Measurements from ENCODE around the gene TAX1BP1. TPM values are rescaled to one million over a fixed set of nuclear protein-coding genes. Genes with fewer than 3 reads are reported as not detected.

TAX1BP1 gene
- total and polyA plus RNA-seq, 4 donors, result 35.7 to 57.1 (median 52.9) TPM

GRCh38 chr7:27735831-27736230, 4.1 kb upstream of the TAX1BP1 start:
- Histone ChIP-seq H3K9me3 (ENCODE audit: control insufficient read depth in 4 of 4, low read length in 3 of 4) (no peaks in the 10 kb centered on the region), H3K4me3 (ENCODE audit: low read depth in 1 of 3, low read length in 3 of 3) (no peak overlapping the region), H3K9ac (ENCODE audit: low read depth in 1 of 2, low read length in 2 of 2) (no peak overlapping the region), H3K4me1 (ENCODE audit: control insufficient read depth in 4 of 4, insufficient read depth in 4 of 4, low read length in 3 of 4) (peaks cover 0 to 30% (median 19%) of the 10 kb centered on the region in 4 donors), H3K27me3 (ENCODE audit: control insufficient read depth in 4 of 4, insufficient read depth in 4 of 4, low read length in 3 of 4) (no peaks in the 10 kb centered on the region), H3K27ac (ENCODE audit: low read depth in 1 of 2, low read length in 2 of 2) (peak overlapping the region in 1 of 2 donors; percentile 7), H3K36me3 (ENCODE audit: control insufficient read depth in 4 of 4, insufficient read depth in 3 of 4, low read depth in 1 of 4, low read length in 3 of 4) (no peaks in the 10 kb centered on the region)
- 76% methylated on average over 2 of the region's 2 CpGs for WGBS
- TF ChIP-seq TAF1 (conservative IDR thresholded peaks at IDR 0.05) (no peak), JUND (IDR thresholded peaks at IDR 0.05) (no peak), FOXA2 (IDR thresholded peaks at IDR 0.05) (no peak), SP1 (IDR thresholded peaks at IDR 0.05) (no peak), HNF4G (IDR thresholded peaks at IDR 0.05) (no peak), GABPA (IDR thresholded peaks at IDR 0.05 in 1 of 2, conservative IDR thresholded peaks at IDR 0.05 in 1 of 2) (no peak), RXRA (IDR thresholded peaks at IDR 0.05) (no peak), ATF3 (IDR thresholded peaks at IDR 0.05) (no peak), MAX (IDR thresholded peaks at IDR 0.05) (no peak), HNF4A (conservative IDR thresholded peaks at IDR 0.05) (no peak)
- TF ChIP-seq, protein P1, sequence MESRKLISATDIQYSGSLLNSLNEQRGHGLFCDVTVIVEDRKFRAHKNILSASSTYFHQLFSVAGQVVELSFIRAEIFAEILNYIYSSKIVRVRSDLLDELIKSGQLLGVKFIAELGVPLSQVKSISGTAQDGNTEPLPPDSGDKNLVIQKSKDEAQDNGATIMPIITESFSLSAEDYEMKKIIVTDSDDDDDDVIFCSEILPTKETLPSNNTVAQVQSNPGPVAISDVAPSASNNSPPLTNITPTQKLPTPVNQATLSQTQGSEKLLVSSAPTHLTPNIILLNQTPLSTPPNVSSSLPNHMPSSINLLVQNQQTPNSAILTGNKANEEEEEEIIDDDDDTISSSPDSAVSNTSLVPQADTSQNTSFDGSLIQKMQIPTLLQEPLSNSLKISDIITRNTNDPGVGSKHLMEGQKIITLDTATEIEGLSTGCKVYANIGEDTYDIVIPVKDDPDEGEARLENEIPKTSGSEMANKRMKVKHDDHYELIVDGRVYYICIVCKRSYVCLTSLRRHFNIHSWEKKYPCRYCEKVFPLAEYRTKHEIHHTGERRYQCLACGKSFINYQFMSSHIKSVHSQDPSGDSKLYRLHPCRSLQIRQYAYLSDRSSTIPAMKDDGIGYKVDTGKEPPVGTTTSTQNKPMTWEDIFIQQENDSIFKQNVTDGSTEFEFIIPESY (IDR thresholded peaks at IDR 0.05), result no peak
- TF ChIP-seq, protein P2, sequence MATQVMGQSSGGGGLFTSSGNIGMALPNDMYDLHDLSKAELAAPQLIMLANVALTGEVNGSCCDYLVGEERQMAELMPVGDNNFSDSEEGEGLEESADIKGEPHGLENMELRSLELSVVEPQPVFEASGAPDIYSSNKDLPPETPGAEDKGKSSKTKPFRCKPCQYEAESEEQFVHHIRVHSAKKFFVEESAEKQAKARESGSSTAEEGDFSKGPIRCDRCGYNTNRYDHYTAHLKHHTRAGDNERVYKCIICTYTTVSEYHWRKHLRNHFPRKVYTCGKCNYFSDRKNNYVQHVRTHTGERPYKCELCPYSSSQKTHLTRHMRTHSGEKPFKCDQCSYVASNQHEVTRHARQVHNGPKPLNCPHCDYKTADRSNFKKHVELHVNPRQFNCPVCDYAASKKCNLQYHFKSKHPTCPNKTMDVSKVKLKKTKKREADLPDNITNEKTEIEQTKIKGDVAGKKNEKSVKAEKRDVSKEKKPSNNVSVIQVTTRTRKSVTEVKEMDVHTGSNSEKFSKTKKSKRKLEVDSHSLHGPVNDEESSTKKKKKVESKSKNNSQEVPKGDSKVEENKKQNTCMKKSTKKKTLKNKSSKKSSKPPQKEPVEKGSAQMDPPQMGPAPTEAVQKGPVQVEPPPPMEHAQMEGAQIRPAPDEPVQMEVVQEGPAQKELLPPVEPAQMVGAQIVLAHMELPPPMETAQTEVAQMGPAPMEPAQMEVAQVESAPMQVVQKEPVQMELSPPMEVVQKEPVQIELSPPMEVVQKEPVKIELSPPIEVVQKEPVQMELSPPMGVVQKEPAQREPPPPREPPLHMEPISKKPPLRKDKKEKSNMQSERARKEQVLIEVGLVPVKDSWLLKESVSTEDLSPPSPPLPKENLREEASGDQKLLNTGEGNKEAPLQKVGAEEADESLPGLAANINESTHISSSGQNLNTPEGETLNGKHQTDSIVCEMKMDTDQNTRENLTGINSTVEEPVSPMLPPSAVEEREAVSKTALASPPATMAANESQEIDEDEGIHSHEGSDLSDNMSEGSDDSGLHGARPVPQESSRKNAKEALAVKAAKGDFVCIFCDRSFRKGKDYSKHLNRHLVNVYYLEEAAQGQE (IDR thresholded peaks at IDR 0.05), result no peak
- TF ChIP-seq, protein P3, sequence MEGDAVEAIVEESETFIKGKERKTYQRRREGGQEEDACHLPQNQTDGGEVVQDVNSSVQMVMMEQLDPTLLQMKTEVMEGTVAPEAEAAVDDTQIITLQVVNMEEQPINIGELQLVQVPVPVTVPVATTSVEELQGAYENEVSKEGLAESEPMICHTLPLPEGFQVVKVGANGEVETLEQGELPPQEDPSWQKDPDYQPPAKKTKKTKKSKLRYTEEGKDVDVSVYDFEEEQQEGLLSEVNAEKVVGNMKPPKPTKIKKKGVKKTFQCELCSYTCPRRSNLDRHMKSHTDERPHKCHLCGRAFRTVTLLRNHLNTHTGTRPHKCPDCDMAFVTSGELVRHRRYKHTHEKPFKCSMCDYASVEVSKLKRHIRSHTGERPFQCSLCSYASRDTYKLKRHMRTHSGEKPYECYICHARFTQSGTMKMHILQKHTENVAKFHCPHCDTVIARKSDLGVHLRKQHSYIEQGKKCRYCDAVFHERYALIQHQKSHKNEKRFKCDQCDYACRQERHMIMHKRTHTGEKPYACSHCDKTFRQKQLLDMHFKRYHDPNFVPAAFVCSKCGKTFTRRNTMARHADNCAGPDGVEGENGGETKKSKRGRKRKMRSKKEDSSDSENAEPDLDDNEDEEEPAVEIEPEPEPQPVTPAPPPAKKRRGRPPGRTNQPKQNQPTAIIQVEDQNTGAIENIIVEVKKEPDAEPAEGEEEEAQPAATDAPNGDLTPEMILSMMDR (IDR thresholded peaks at IDR 0.05; ENCODE audit: low read depth, low read length, missing input control), result no peak
- DNase-seq (ENCODE audit: low spot score), result no peak

- no peak overlapping the region for H3K27ac ChIP-seq (ENCODE audit: low read depth in 1 of 2, low read length in 2 of 2)
- no peaks in the 10 kb centered on the region for H3K9me3 ChIP-seq (ENCODE audit: control insufficient read depth in 4 of 4, low read length in 3 of 4)
- H3K27me3 ChIP-seq (ENCODE audit: control insufficient read depth in 4 of 4, insufficient read depth in 4 of 4, low read length in 3 of 4), result no peaks in the 10 kb centered on the region
- H3K9ac ChIP-seq (ENCODE audit: low read depth in 1 of 2, low read length in 2 of 2), result no peak overlapping the region
- WGBS, result 93% methylated on average over 2 of the region's 2 CpGs
- H3K4me1 ChIP-seq (ENCODE audit: control insufficient read depth in 4 of 4, insufficient read depth in 4 of 4, low read length in 3 of 4), result peaks cover 1 to 35% (median 22%) of the 10 kb centered on the region in 4 donors
- H3K36me3 ChIP-seq (ENCODE audit: control insufficient read depth in 4 of 4, insufficient read depth in 3 of 4, low read depth in 1 of 4, low read length in 3 of 4), result no peaks in the 10 kb centered on the region
- no peak for DNase-seq (ENCODE audit: low spot score)
- H3K4me3 ChIP-seq (ENCODE audit: low read depth in 1 of 3, low read length in 3 of 3), result no peak overlapping the region
- TF ChIP-seq NR2F2 (IDR thresholded peaks at IDR 0.05), result no peak
- no peak for TF ChIP-seq MAX (IDR thresholded peaks at IDR 0.05)
- TF ChIP-seq TAF1 (conservative IDR thresholded peaks at IDR 0.05), result no peak
- TF ChIP-seq, protein P3 (IDR thresholded peaks at IDR 0.05; ENCODE audit: low read depth, low read length, missing input control), result no peak
- TF ChIP-seq, protein P1 (IDR thresholded peaks at IDR 0.05), result no peak
- no peak for TF ChIP-seq GABPA (IDR thresholded peaks at IDR 0.05 in 1 of 2, conservative IDR thresholded peaks at IDR 0.05 in 1 of 2)
- TF ChIP-seq FOXA1 (IDR thresholded peaks at IDR 0.05), result no peak
- no peak for TF ChIP-seq RAD21 (IDR thresholded peaks at IDR 0.05)
- TF ChIP-seq HNF4G (IDR thresholded peaks at IDR 0.05), result no peak
- TF ChIP-seq SP1 (IDR thresholded peaks at IDR 0.05), result no peak
- no peak for TF ChIP-seq JUND (IDR thresholded peaks at IDR 0.05)
- no peak for TF ChIP-seq EGR1 (IDR thresholded peaks at IDR 0.05; ENCODE audit: low read depth in 2 of 2)
- TF ChIP-seq FOXA2 (IDR thresholded peaks at IDR 0.05), result no peak
- no peak for TF ChIP-seq ATF3 (IDR thresholded peaks at IDR 0.05)
- no peak for TF ChIP-seq YY1 (IDR thresholded peaks at IDR 0.05)
- no peak for TF ChIP-seq RXRA (IDR thresholded peaks at IDR 0.05)
Measured at GRCh38 chr7:27737178-27737577, 2.8 kb upstream of the TAX1BP1 start.

All from liver (tissue), 9 donors.